AG04449 (cell line): Measurements from ENCODE around the gene GABBR2.

ENCODE experiments used
- CTCF ChIA-PET: fragments of 350-600 bp; formaldehyde crosslinking; extraction: SDS; loops from one replicate; lab custom pipeline; 2021; ENCODE audit warnings: antibody characterized with exemption; lab: Yijun Ruan, JAX
- POLR2A ChIA-PET: fragments of 400-600, 350-600 bp; formaldehyde crosslinking; extraction: SDS; loops from one replicate; lab custom pipeline; 2020; ENCODE audit warnings: antibody characterized with exemption, inconsistent platforms; lab: Yijun Ruan, JAX
- DNase-seq: peaks from one replicate; pipeline ENCODE4 v3.0.0-alpha.2; 2010; ENCODE audit warnings: low read depth, low spot score
- H3K4me3 ChIP-seq: 2 replicates; pipeline ENCODE4 v1.5.1; 2011; ENCODE audit warnings: low read depth, mild to moderate bottlenecking, control low read depth, low read length
- TF ChIP-seq, protein P1 (sequence below): IDR thresholded peaks from one replicate; pipeline ENCODE4 v1.5.1; 2011; ENCODE audit warnings: mild to moderate bottlenecking, moderate library complexity, low read length, control low read depth, inconsistent platforms; ENCODE audit not compliant: insufficient read depth; ENCODE audit errors: missing control alignments

Gene GABBR2

DNA sequence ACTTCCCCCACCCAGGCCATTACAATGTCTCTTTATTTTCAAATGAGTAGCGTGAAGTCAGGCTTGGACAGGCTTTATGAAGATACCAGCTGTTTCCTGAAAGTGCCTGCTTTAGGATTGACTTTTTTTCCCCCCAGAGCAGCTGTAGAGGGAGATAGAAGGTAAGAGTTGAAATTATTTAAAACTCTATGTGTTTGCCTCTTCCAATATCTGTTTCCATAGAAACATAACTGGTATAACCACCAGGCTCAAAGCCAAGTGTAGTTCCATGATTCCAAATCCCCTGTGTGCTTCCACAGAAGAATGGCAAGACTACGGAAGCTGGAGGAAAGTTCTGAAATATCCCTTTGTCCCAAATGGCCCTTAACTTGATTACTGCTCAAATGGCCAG lies 365.9 kb downstream of the GABBR2 start:
- POLR2A ChIA-PET, result no interaction called here
- CTCF ChIA-PET, result interaction anchor here (1.2 to 1.3 kb wide), 2 partner anchors 27 to 432 kb away, joined by 4 to 6 read pairs; no protein-coding TSS in a partner anchor
- DNase-seq, result no peak
- TF ChIP-seq, protein P1, sequence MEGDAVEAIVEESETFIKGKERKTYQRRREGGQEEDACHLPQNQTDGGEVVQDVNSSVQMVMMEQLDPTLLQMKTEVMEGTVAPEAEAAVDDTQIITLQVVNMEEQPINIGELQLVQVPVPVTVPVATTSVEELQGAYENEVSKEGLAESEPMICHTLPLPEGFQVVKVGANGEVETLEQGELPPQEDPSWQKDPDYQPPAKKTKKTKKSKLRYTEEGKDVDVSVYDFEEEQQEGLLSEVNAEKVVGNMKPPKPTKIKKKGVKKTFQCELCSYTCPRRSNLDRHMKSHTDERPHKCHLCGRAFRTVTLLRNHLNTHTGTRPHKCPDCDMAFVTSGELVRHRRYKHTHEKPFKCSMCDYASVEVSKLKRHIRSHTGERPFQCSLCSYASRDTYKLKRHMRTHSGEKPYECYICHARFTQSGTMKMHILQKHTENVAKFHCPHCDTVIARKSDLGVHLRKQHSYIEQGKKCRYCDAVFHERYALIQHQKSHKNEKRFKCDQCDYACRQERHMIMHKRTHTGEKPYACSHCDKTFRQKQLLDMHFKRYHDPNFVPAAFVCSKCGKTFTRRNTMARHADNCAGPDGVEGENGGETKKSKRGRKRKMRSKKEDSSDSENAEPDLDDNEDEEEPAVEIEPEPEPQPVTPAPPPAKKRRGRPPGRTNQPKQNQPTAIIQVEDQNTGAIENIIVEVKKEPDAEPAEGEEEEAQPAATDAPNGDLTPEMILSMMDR, result no peak
- H3K4me3 ChIP-seq, result no peak overlapping the region

DNA sequence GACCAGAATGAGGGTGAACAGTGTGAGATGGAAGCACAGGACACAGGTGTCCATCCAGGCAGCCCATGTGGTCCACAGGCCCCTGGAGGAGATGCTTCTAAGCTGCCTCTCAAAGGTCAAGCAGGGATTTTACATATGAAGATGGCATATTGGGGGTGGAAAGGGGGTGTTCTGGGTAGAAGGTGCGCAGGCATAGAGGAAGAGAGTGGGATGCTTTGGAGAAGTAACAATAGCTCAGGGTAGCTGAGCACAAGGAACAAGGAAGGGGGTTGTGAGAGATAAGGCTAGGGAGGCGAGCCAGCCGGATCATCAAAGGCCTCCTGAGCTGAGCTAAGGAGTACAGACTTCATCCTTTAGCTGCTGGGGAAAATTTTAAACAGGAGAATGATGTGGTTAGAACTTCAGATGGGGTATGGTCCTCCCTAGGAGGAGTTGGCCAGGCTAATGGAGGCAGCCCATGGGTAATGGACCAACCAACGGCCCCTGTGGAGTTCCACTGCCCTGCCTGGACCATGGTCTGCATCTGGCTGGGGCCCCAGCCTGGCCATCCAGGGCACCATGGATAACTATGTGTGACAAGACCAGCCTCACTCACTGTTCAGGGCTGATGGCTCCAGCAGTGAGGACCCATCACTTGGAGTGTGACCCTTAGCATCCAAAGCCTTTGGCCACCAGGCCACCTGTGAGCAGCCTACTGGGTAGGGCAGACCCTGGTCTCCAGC lies 366.5 kb downstream of the GABBR2 start:
- TF ChIP-seq, protein P1, result no peak
- no peak for DNase-seq
- H3K4me3 ChIP-seq, result no peak overlapping the region
- CTCF ChIA-PET, result interaction anchor here (1.2 to 1.3 kb wide), 2 partner anchors 27 to 433 kb away, joined by 4 to 6 read pairs; no protein-coding TSS in a partner anchor
- POLR2A ChIA-PET, result no interaction called here

DNA sequence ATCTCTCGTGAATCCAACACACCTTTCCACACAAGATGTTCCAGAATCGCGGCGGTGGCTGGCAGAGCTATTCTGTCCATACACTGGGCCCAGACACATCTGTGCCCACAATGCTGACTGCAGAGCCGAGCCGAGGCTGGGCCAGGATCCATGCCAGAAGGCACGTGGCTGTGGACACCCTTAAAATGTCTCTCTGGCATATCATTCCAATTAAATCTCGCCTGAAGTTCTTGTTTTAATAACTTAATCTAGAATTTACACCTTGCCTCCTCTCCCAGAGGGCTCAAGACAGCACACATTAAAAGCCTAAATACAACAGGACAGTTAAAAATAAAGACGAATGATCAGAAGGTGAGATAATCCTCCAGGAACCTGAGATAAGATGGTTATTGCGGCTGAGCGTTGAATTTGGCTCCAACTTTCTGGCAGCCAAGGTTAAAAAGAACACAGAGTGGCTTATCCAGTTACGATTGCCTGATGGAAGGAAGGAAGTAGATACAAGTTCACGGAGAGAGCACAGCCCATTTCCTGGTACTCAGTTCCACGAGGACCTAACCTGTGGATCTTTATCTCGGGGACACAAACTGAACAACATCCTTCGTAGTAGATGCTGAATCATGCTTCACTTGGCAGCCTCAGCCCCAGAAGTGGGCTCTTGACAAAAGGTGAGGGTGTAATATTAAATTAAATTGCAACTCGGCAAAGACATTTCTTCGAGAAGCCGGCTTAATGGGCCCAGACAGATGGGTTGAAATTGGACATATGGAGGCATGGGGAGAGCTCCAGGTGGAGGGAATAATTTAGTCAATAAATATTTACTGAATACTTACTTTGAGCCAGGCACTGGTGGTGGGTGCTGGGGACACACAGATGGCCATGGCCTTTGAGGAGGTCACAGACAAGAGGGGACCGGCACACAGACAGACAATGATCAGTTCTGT lies 367.3 kb downstream of the GABBR2 start:
- TF ChIP-seq, protein P1, result no peak
- no peak for DNase-seq
- ChIA-PET POLR2A (no interaction called here), CTCF (interaction anchor here (1.2 to 1.3 kb wide), 2 partner anchors 26 to 434 kb away, joined by 4 to 6 read pairs; no protein-coding TSS in a partner anchor)
- H3K4me3 ChIP-seq, result no peak overlapping the region

DNA sequence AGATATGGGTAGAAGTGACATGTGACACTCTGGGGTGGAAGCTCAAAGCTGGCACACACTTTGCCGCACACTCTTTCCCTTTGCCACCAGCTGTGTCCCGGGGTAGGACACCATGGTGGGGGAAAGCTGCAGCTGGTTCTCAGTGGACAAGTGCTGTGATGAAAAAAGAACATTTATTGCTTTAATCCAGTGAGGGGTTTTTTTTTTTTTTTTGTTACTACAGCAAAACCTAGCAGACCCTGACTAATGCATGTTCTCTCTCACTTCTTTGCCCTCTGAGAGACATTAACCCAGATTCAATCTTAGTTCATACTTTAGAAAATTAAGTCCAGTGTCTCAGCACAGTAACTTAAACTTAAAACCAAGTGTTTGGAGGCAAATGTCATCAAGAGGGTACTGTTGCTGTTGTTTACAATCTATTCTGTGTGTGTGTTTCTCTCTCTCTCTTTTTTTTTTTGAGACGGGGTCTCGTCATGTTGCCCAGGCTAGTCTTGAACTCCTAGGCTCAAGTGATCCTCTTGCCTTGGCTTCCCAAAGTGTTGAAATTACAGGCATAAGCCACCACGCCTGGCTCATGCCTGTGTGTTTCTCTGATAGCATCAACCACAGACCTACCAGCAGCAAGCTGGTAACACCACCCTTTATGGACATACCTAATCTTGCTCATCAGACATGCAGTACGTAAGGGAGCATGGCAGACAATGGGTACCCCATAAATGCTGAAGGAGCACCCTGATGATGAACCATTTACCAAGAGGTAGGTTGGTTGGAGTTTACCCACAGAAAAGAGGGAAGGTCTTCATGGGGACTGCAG lies 368.5 kb downstream of the GABBR2 start:
- TF ChIP-seq, protein P1, result no peak
- DNase-seq, result no peak
- ChIA-PET POLR2A (no interaction called here), CTCF (no interaction called here)
- H3K4me3 ChIP-seq, result no peak overlapping the region

DNA sequence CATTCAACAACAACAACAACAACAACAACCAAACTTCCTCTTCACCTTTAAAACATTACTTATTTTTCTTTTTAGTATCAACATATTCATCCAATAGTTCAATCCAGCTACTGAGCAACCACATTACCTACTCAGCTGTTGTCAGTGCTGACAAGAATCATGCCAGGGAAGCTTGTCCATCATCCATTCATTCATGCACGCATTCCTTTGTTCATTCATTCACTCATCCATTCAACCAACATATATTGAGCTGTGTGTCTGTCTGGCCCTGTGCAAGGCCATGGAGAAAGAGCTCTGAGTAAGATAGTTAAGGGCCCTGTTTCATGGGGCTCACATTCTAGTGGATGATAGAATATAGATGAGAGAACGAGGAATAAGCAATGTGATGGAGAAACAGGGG lies 373.1 kb downstream of the GABBR2 start:
- no peak overlapping the region for H3K4me3 ChIP-seq
- no peak for DNase-seq
- POLR2A ChIA-PET, result no interaction called here
- CTCF ChIA-PET, result interaction anchor here (0.8 to 1.3 kb wide), 2 partner anchors 21 to 438 kb away, joined by 3 to 5 read pairs; no protein-coding TSS in a partner anchor
- TF ChIP-seq, protein P1, result no peak
